NCI-H2227 treated with DMSO at 0.1 percent for 48 hours (cell line): ENCODE data around the gene C16orf90.
"Not testable (repeated sequence)": the region's sequence is repeated elsewhere in the genome, so short reads cannot be mapped to it uniquely, and the experiment has no call there.

Experiments
- DNase-seq: peaks from one replicate; lab custom pipeline; 2025; lab: John Stamatoyannopoulos, UW

C16orf90 gene

DNA sequence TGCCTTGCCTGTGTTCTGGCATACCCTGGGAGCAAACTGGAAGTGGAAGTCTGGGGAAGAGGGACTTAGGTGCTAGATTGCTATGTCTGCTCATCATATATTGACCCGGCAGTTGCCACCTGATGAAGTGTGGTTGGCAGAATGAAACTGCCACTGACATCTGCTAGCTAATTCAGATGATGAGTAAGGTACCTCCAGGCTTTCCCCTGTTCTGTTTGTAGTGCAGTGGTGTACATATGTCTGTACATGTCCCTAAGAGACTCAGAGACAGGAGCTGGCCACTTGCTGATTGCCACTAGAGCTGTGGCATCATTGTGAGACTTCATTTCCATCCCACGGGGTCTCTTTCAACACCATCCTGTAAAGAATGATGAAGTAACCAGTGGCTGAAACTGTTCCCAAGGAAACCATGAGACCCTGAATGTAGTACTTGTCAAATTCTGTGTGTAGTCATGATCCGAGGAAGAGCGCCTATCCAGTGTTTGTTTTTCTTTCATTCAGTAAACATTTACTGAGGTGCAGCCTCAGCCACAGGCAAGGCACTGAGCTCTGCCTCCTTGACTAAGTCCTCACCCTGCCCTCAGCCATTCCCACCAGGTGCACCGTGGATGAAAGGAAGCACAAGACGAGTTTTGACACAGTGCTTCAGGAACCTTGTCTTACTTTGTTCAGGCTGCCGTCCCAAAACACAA, 18.7 kb upstream of the C16orf90 start:
- DNase-seq: no peak

DNA sequence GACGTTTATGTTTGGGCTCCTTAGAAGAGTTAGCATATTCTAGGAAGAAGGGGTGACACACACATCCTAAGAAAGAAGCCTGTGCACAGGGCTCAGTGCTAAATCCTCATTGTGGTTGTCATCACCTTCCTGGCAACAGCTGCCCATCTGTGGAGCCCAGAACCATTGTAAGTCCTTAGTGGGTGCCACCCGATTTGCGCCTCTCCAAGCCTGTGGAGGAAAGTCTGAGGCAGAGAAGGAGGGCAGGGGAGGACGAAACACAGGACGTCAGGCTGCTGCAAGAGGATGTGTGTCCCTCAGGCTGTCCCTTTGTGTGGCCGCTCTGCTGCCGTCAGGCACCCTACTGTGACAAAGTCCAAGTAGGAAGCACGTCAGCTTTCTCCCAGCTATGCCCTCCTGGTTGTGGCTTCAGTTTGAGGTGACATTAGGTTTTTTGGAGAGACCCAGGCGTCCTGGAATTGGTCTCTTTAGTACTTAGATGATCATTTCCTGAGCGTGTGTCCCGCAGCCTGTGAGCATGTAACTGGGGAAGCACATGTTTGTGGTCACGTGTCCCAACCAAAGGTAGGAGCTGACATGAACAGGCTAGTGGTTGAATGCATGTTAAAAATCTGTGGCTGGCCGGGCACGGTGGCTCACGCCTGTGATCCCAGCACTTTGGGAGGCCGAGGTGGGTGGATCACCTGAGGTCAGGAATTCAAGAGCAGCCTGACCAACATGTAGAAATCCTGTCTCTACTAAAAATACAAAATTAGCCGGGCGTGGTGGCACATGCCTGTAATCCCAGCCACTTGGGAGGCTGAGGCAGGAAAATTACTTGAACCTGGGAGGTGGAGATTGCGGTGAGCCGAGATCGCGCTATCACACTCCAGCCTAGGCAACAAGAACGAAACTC, 16.2 kb upstream of the C16orf90 start:
- DNase-seq: no peak

DNA sequence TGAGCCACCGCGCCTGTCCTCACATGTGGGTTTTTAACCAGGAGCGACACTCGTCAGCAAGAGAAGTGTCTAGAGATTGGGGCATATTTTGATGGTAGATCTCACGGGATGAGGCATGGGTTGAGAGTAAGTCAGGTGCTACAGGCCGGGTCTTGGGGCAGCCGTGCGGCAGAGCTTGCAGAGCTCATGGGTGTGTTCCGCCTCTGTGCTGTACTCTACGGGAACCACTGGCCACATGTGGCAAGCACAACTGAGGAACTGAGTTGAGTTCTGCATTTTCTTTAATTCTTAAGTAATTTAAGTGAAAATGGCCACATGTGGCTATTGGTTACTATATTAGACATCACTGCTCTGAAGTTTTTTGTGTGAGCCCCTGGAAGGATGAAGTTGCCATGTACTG, 15.1 kb upstream of the C16orf90 start:
- no peak for DNase-seq

DNA sequence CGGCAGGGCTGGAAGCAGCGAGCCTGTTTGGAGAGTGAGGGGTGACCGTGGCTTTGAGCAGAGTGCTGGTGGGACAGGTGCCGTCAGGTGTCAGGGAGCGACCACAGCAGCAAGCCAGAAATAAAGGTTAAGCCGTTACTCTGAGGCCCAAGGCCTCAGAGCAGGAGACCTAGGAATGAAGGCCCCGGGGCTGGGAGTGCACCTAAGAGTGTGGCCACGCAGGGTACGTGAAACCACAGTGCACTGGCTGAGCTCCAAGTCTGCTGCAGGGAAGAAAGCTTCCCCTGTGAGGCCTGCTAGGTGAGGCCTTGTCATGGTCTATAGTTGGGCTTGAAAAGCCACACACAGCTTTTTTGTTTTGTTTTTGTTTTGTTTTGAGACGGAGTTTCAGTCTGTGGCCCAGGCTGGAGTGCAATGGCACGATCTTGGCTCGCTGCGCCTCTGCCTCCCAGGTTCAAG, 14.2 kb upstream of the C16orf90 start:
- DNase-seq: no peak

DNA sequence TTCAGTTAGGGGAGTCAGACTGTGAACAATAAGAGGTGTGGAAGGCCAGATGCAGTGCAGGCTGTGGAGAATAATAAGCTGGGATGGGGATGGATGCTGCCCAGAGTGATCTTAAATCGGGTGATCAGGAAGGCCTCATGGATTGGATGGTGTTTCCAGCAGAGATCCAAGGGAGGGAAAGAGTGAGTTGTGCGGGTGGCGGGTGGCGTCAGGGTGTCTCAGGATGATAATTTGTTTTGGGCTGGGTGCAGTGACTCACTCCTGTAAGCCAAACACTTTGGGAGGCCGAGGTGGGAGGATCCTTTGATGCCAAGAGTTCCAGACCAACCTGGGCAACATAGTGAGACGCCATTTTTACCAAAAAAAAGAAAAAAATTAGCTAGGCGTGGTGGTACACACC, 13.4 kb upstream of the C16orf90 start:
- DNase-seq: no peak

DNA sequence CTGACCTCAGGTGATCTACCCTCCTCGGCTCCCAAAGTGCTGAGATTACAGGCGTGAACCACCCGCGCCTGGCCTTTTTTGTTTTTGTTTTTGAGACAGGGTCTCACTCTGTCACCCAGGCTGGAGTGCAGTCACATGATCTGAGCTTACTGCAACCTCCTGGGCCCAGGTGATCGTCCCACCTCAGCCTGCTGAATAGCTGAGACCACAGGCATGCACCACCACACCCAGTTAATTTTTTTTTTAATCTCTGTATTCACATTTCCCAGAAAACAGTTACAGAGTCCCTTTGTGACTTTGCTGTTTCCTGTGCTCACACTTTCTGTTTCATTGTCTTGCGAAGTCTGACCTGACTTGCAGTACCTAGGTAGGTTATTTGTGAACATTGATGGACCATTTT, 8.2 kb upstream of the C16orf90 start:
- DNase-seq: no peak

DNA sequence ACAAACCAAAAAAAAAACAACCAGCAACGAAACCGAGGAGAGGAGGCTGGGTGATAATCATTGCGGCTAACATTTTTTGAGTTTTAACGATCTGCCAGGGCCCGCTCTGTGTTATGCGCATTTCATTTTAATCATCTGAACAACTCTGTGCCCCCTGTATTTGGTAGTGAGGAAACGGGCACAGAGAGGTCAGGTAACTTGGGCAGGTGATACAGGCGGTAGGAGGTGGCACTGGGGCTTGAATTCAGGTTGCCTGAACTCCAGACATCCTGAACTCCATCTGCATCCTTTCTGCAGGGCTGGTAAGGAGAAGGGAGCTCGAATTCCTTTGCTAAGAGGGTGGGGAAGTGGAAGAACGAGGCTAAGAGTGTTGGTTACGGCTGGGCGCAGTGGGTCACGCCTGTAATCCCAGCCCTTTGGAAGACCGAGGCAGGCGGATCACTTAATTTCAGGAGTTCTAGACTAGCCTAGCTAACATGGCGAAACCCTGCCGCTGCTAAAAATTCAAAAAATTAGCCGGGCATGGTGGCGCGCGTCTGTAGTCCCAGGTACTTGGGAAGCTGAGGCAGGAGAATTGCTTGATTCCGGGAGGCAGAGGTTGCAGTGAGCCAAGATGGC, 6.6 kb upstream of the C16orf90 start:
- peak; percentile 49 for DNase-seq

DNA sequence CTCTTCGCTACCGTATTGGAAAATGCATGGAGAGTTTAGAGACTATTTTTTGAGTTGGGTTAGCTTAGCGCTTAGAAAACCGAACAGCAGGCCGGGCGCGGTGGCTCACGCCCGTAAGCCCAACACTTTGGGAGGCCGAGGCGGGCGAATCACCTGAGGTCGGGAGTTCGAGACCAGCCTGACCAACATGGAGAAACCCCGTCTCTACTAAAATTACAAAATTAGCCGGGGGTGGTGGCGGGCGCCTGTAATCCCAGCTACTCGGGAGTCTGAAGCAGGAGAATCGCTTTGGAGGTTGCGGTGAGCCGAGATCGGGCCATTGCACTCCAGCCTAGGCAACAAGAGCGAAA, 6.1 kb upstream of the C16orf90 start:
- DNase-seq: not testable (repeated sequence)

DNA sequence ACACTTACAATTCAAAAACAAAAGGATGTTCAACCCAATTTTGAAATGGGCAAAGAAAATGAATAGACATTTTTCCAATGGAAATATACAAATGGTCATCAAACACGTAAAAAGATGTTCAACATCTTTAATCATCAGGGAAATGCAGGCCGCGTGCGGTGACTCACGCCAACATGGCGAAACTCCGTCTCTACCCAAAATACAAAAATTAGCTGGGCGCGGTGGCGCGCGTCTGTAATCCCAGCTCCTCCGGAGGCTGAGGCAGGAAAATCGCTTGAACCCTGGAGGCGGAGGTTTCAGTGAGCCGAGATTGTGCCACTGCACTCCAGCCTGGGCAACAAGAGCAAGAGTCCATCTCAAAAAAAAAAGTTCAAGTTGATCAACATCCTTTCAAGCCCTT, 3.7 kb upstream of the C16orf90 start:
- no peak for DNase-seq

DNA sequence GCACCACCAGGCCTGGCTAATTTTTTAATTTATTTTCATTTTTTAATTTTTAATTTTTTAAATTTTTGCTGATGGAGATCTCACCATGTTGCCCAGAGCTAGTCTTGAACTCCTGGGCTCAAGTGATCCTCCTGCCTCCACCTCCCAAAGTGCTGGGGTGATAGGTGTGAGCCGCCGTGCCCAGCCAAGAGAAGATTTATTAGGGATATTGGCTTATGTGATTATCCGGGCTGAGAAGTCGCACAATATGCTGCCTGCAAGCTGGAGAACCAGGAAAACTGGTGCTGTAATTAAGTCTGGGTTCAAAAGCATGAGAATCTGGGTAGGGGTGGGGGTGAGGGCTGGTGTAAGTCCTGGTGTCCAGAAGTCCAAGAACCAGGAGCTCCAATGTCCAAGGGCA, 2.5 kb upstream of the C16orf90 start:
- no peak for DNase-seq

DNA sequence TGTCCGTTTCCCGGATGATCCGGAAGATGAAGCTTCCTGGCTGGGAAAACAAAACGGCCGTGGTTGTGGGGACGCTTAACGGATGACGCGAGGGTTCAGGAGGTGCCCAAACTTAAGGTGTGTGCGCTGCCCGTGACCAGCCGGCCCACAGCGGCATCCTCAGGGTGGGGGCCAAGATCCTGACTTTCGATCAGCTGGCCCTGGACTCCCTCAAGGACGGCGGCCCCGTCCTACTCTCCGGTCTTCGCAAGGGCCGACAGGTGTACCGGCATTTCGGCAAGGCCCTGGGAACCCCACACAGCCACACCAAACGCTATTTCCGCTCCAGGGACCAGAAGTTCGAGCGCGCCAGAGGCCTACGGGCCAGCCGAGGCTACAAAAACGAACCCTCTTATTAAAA, 1.1 kb upstream of the C16orf90 start:
- DNase-seq: no peak

DNA sequence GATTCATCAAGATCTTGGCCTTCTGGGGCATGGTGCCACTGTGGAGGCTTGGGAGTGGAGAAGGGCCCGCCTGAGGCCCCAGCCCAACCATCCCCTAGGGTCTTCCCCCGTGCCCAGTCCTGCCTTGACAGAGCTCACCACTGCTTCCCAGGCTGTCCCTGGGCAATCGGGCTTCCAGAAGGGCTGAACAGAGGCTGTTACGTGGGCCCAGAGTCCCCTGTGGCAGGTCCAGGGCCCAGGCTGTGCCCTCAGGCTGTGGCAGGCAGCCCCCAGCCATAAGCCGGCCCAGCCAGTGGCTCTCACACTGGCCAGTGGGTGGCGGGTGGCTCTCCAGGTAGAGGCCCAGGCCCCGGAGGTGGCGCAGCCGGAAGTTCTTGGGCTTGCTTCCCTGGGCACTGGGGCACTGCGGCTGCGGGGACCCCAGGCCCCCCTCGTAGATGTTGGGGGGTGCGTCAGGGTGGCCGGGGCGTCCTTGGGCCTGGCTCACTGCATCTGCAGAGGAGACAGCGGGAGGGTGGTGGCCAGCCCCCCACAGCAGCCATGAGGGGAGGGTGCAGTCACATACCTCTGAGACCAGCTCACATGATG, 809 bp downstream of the C16orf90 start:
- DNase-seq: no peak

DNA sequence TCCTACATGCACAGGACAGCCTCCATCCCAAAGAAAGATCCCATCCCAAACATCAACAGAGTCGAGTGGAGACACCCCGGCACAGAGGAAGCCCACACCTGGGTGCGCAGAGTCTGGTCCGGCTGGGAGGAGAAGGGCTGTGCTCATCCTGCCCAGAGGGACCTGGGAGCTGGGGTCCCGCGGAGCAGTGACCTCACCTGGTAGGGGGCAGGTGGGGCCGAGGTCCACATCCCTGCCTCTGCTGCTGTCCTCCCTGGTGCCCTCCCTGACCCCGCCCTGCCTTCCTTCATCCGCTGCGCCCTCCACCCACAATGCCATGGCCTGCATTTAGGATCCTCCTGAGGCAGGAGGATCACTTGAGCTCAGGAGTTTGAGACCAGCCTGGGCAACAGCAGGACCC, 2.9 kb downstream of the C16orf90 start:
- no peak for DNase-seq

DNA sequence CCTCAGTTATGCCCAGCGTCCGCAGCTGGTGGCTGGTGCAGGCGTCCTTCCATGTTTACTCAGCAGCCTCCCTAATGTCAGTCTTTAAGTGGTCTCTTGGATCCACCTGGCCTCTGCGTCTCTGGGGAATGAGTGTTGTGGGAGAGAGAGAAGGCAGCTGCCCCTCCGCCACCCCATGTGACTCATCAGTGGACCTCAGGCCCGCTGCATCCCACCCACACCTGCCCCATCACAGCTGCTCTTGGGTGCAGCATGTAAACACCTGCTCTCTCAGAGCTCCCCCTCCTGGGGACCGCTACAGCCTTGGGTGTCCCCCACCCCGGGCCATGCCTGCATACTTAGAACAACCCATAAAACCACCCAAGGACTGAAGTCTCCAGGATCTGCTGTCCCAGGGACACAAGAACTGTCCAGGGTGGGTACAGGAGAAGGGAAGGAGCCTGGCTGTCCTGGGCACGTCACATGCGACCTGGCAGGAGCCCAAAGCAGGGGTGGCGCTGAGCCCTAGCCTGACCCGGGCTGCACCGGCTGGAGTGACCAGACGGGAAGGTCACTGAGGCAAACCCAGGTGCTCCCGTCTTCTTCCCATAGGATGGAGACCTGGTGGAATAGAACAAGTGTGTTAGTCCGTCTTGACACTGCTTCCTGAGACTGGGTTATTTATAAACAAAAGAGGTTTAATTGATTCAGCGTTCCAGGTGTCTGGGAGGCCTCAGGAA, 4.2 kb downstream of the C16orf90 start:
- DNase-seq: no peak

DNA sequence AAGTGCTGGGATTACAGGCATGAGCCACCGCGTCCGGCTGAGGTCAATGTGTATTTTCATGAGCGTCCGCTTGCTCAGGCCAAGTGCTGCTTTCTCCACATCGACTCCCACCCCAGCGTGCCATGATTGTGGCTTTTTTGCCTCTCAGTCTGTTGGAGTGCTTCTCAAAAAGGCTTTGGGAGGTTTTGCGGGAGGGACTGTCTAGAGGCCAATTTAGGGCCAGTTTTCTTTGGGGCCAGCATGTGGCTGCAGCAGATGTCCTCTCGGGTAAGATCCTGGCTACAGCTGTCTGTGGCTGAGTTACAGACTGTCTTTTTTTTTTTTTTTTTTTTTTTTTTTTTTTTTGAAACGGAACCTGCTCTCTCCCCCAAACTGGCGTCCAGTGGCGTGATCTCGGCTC, 6.5 kb downstream of the C16orf90 start:
- no peak for DNase-seq

DNA sequence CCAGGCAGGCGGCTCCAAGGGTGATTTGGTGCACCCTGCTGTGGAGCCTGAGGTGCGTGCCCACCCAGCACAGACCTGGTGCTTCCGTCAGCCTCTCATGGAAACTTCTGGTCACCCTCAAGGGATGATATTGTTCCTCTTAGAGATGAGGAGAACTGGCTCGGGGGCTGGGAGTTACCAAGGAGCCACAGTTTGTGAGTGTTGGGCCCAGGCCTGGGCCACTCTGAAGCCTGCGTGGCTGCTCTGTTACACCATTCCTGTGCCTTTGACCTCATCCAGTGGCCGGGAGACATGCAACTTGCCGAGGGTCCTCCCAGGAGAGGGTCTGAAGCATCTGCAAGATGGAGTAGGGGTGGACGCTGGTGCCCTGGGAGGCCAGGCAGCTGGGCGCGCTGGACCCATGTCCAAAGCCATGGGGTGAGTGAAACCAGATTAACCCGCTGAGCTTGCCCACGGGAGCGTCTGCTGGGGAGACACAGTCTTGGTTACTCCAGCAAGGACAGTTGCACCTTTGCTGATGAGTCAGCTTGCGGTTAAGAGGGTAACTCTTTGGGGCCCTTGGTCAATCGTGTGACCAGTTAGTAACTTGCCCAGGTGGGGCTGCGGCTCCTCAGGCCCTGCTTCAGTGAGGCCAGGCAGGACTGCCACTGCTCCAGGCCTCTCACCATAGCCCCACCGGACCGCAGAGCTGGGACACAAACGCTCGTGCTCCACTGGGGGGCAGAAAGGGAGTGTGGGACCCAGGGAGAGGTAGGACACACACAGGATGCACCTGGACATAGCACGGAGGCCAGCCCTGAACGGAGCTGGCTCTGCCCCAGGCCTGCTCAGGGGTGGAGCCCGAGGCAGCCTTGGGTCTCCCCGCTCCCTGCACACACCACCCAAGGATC, 7.5 kb downstream of the C16orf90 start:
- no peak for DNase-seq

DNA sequence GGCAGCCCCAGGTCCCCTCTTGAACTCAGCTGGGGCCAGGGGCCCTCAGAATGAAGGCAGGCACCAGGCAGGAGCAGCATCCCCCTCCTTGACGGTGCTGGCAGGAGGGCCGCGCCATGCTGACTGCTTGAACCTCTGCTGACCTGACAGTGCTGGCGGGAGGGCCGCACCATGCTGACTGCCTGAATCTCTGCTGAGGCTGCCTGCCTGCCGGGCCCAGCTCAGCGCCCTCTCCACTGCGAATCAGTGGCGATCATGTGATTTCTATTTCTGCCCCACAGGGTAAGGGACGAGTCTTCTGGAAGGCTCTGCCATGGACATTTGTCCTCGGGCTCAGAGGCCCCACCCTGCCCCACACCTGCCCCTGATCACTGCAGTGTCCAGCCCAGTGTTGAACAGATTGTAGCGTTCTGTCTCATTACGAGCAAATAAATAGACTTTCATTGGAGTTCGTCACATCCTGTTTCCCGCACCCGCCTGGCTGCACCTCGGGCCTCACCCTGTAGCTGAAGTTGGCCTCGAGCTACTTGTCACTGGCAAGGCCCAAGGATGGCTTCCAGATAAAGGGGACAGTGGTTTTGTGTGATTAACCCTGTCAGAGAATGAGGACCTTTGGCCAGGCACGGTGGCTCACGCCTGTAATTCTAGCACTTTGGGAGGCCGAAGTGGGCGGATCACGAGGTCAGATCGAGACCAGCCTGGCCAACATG, 8.6 kb downstream of the C16orf90 start:
- no peak for DNase-seq

DNA sequence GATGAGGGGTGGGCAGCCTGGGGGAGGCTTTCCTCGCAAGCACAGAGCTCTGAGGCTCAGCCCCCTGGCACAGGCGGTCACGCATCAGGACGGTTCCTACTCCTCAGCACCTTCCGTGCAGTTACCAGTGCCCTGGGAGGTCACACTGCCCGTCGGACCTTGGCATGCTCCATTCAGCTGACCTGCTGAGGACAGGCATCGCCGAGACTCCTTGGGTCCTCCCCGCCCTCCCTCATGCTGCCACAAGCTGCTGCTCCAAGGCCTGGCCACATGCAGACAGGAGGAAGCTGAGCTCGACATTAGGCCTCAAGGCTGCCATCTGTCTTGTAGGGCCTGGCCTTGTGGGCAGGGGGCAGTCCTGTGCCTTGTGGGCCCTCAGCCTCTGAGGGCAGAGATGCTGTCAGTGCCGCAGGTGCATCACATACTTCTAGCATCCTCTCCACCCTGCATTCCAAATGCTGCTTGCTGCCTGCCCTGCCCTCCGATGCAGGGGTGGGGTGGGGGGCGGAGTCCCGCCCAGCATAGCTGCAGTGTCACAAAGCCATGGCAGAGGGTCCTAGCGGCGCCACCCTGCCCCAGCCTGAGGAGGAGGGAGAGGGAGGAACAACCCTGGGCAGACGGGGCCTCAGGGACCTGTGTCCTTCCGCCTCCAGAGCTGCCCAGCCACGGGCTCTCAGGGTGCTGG, 9.3 kb downstream of the C16orf90 start:
- DNase-seq: no peak

DNA sequence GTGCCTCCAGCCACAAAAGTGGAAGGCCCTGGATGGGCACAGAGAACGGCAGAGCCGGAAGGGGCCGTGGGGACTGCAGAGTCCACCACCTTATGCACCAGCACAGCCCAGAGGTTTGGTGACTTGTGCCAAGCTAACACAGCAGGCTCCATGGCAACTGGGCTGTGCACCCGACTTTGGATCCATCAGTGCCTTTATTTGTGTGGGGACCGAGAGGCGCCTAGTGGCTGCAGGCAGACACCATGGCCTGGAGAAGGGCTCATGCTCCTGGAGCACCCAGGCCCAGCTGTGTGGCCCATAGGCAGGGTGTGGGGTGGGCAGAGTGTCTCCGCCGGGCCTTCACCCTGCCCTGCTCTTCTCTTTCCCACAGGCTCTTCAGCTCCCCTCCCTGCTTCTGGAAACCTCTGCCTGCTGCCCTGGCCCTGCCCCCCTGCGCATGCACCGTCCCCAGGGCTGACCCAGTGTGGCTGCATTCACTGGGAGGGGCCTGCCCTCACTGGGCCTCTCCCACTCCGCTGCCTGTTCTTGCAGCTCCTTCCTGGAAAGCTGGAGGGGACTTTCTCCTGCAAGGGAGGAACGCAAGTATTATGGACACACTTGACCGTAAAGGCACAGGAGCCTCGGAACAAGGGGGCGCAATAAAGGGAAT, 10.1 kb downstream of the C16orf90 start:
- no peak for DNase-seq
